ENCODE results near the gene RNF157.

- TF ChIP-seq ARNT (IDR thresholded peaks at IDR 0.05) (no peak), FOXM1 (IDR thresholded peaks at IDR 0.05; ENCODE audit: borderline replicate concordance) (no peak), TARDBP (IDR thresholded peaks at IDR 0.05) (no peak), SP1 (IDR thresholded peaks at IDR 0.05) (no peak), L3MBTL2 (conservative IDR thresholded peaks at IDR 0.05) (no peak), ZNF384 (IDR thresholded peaks at IDR 0.05) (no peak), FOXA1 (IDR thresholded peaks at IDR 0.05) (no peak), HDGF (IDR thresholded peaks at IDR 0.05; ENCODE audit: borderline replicate concordance) (no peak)
Measured at GRCh38 chr17:76134911-76135809, 105.1 kb downstream of the RNF157 start.

All from HEK293T (cell line).